Measurements from ENCODE around the gene KIF14.
"Not testable (repeated sequence)": the region's sequence is repeated elsewhere in the genome, so short reads cannot be mapped to it uniquely, and the experiment has no call there.

Gene KIF14

DNA sequence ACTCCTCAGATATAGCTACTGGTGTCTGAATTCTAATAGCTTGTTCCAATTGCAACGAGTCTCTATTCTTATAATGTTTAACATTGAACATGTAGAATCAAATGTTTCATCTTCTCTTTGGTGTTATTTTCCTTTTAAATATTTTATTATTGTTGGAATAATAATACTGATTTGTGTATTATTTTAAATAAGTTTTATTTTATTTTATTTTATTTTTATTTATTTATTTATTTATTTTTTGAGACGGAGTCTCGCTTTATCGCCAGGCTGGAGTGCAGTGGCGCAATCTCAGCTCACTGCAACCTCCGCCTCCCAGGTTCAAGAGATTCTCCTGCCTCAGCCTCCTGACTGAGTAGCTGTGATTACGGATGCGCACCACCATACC lies 10.0 kb upstream of the KIF14 start:
- DNase-seq = not testable (repeated sequence)

DNA sequence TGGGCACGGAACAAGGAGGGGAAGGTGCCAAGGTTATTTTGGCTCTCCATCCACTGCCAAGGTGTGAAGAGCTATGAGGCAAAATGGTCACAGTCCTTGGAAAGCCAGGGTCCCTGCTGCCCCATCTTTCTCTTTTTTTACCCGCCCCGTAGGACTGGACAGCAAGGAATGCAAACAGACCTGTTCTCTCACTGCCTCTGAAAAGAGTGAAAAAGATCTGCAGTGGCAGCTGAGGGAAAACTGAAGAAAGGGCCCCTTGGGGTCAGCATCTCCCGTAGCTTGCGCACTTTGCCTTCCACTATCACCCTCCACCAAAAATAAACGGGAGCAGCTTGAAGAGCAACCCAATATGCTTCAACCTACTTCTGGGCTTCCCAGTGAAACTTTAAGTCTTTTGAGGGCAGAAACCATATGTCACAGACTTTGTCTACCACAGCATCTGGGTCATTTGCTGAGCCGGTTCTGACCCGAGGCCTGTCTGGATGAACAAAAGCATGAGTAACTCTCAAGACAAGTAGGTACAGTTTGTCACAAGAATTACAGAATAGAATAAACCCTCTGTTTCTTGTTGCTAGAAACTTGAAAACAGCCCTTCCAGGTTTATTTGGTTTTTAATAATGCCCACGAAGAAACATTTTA lies 9.4 kb upstream of the KIF14 start:
- DNase-seq = no peak

DNA sequence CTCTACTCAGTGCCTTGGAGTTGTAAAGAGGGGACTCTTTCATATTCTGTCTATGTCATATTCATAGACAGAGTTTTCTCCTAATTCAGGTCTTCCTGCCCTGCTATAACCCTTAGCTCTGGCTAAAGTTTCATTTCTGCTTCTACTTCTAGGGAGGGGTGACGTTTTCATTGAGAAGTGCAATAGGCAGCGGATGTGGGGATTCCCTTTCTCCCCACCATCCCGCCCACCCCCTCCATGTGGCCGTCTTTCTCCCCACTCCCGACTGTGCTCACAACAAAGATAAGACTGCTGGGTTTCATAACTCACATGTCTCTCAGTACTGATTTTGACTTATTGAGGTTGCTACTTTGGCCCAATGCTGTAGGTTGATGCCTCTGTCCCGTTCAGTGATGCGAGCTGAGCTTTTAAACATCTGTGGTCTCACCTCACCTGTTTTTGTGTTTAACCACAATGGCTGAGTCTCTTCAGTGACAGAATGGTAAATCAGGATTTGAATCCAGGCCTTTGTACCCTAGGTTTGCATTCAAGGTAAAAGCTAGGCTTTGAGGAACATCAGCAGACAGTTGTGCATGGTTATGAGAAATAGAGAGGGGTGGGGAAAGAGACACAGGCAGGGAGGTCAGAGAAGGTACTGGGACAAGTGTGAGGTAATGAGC lies 7.8 kb upstream of the KIF14 start:
- no peak for DNase-seq

DNA sequence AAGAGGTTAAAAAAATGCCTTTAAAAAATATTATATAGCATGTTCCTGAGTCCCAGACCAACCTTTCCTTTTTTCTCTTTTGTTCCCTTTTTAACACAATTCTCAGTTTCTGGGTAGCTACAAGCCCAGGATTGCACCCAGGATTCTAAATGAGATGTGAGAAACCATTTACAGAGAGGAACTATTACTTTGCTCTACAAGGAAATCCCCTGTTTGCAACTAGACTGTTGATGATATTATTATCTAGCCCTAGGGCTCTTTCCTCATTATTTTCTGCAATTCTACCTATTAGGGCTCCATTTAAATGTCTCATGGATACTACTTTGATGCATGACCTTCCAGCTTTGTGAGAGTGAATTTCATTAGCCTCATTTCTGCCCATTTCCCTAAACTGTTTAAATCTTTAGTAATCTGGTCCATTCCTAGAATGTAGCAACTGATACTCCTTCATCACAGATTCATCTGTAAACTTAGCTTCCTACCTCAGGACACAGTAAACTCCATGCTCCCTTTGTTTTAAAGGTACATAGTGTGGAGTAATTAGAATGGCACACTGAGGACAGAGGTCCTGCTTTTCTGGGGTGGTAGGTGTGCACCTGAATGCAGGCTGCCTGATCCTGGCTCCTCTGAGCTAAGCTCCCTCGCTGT lies 7.1 kb upstream of the KIF14 start:
- DNase-seq = no peak

DNA sequence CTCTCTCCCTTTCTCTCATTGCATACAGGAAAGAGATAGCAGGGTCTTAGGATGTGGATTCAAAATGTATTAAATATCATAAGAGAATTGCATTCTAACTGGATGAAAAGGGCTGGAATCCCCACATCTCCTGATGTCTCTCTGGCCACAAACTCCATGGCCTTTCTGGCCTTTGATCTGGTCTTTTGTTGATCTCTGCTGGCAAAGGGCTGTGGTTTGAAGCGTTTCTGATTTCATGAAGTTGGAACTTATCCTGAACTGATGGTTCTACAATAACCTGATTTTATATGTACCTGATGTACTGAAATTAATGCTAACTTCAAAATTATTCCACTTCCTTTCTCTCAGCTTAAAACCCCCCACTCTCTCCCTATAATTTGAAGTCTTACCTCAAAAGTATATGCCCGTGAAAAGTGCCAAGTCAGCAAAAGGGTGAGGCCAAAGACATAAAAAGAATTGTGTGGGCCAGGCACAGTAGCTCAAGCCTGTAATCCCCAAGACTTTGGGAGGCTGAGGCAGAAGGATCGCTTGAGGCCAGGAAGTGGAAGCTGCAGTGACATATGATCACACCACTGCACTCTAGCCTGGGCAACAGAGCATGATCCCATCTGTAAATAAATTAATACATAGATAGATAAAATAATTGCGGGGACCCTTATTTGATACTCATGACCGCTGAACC lies 6.4 kb upstream of the KIF14 start:
- DNase-seq = no peak

DNA sequence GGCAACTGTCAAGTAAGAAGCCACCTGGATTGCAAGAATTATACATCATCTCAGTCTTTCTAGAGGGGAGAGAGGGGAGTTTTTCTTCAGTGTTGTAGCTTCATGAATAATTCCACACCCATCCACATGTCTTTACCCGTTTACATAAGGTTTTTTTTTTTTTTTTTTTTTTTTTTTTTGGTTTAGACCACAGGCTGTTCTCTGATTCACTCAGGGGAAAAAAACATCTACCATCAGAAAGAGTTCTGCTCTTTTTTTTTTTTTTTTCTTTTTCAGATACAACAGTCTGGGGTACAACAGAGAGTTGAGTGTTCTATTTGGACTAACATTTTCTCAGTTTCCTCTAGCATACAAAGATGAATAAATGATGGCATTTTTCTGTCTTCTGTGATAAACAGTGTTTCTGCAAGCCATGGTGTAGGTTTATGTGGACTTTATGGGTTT lies 4.9 kb upstream of the KIF14 start:
- DNase-seq = no peak

DNA sequence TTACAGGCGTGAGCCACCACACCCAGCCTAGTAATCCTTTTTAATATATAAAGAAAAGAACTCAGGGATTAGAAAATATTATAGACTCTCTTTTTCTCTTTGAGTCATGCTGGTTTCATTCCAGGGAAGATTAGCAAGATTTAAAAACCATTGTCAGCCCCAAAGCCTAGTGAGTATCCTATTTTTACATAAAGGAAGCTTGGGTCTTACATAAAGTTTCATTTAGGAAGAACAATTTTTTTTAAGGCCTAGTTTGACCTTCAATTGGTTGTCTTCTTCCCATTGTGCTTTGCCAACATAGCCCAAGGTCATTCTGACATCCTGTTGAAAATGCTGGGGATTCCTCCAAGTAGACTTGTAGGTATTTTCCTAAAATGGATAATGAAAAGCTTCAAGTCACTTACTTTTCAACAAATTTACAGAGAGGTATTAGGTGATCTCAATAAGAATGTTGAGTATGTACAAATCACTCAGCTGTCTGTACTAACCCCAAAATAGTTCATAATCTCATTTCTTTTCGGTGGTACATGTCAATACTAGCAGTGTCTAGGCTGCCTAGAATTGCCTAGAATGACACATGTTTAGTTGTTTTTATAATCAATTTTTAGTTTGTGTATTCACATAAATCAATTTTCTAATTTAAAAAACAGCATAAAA lies 4.3 kb upstream of the KIF14 start:
- no peak for DNase-seq

DNA sequence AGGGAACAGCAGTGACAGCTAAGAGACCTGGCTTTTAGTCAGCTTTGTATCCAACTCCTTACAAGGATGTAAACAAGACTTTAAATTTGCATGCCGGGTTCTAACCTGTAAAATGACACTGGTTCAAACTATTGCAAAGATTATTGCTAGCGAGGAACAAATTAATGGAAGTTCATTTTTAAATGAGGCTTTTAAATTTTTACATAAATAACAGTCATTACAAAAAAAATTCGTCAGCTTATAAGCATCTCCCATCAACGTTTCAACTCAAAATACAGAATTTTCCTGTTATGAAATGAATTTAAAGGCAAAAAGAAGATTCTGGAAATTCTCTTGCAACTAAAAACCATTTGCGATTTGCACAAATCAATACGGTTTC lies 668 bp downstream of the KIF14 start:
- DNase-seq = no peak

DNA sequence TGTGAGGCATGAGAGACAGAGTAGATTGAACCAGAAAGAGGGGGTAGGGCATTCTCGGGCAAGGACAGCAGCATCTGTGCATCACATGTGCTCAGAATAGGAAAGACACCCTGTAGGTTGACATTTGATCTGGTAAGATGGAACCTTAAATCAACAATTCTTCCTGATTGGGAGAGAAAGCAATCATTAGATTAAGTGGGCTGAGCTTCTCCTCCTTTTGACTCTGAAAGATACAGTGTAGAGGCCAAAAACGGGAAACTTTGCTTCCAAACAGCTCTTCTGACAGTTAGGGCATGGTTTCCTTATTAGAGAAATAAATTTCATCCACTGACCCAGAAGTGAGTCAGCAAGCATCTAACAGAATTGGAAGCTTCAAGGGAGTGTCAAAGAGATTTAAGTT lies 9.7 kb downstream of the KIF14 start:
- DNase-seq = no peak

DNA sequence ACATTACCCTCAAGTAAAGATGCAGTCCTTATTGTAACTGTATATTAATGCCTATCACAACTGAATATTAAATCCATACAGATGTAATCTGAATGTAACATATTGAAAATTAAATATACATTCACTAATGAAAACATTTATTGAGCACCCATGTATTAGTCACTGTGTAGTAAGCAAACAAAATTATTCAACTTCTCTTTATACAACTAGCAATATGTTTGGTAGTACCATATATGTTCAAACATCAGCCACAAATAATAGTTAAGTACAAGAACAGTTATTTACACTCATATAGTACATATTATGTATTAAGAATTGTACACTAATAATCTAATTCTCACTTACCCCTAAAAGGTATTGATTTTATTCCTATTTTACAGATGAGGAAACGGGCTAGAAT lies 17.9 kb downstream of the KIF14 start:
- no peak for DNase-seq

DNA sequence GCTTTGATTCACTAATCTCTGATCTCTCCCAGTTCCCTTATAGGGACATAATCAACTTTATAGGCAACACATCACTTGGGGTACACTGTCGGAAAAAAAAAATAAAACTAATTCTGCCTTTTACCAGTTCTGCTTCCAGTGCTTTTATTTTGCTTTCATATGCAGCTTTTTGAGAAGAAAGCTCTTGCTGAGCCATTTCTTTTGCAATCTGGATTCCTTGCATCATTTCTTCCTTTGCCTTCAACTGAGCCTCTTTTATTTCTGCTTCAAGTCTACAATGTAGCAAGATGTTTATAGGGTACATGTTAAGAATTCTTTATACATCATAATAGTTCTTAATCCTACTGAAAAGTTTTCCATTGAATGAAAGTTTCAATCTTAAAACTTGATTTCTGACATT lies 30.6 kb downstream of the KIF14 start:
- no peak for DNase-seq

DNA sequence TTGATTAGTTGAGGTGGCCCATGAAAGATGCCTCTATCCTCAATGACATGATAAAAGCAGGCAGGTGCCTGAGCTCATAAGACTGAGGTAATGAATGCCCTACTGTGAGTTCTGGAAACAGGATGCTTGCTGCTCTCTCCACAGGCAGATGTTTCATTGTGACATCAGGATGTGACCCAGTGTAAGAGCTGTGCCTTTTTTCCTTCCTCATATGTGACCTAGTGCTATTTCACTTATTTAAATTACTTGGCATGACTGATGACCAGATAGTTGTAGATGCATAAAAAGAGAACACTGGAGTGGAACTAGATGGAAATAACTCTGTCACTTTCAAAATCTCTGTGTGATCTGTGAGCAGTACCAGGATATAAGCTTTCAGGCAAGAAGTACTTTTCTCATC lies 31.9 kb downstream of the KIF14 start:
- DNase-seq = no peak

DNA sequence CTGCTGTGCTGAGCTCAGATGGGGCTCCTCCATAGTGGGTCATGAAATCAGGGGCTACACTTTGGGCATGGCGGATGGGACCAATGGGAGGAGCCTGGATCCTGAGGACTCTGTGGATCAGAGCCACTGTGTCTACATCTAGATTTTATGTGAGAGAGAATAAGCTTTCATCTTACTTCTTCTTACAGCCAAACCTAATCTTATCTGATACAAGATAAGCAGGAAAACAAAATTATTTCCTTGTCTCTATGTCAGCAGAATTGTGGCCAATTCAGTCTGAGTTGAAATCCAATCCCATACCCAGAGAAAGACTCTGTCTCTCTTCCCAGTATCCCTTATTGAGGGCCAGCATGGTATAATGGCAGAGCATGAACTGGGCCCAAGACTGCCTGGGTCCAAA lies 56.2 kb downstream of the KIF14 start:
- DNase-seq = no peak

DNA sequence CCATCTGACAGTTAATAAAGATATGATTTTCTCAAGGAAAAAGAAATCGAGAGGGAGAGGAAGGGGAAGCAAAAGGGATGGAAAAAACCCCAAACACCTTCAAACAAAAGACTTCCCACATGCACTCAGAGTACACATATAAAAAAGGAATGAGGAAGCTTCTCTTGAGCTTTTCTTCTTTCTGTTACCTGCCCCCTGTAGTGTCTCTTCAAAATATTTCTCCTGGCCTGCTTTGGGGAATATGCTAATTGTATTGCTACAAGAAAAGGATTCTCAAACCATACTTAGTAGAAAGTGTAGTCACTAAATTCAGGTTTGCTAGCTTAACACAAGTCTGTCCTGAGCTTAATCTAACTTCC lies 58.7 kb downstream of the KIF14 start:
- no peak for DNase-seq

DNA sequence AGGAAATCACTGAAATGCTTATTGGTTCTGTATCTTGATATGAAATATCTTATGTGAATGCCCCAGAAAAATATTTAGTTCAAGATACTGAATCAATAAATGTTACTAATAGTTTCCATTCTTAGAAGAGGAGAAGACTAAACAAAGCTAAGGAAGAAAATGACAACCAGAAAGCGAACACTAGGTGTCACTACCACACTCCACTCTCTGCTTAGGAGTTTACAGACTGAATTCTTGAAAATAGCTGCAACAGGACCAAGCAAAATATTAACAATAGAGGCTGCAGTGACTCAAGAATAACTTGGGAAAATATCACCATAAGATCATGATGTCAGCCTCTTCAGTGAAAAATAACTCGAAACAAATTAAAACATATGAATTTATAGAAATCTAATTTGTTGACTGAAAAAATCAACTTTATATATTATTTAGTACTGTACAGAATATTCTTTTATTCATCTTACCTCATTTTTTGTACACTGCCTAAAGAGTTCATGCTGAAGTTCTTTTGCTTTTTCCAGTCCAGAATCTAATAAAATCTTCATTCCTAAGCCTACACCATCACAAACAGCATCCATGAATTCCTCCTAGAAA lies 61.6 kb downstream of the KIF14 start:
- DNase-seq = no peak

DNA sequence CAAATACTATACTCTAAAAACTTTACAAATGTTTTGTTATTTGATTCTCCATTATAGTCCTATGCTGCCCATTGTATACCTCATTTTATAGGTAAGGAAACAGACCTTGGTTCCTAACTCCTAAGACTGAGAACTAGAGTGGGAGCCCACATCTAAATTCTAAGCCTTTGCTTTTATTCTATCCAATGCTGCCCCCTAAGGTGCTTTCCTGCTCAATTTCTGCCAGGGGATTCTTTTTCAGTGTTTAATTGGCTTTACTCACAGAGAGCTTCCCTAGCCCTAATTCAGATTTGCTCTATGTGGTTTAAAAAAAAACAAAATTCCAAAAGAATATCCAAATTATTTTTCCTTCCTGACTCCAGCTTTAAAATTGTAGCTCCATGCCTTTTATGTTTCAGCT lies 64.5 kb downstream of the KIF14 start:
- no peak for DNase-seq

DNA sequence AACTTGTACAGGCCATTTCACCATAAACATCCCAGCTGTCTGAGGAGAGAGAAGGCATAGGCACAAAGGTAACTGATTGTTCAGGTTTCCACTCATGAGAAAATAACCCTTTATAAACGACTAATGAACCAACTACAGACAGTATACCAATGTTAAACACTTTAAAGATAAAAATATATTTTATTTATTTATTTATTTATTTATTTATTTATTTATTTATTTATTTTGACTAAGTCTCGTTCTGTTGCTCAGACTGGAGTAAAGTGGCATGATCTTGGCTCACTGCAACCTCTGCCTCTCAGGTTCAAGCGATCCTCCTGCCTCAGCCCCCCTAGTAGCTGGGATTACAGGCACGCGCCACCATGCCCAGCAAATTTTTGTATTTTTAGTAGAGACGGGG lies 67.8 kb downstream of the KIF14 start:
- not testable (repeated sequence) for DNase-seq

DNA sequence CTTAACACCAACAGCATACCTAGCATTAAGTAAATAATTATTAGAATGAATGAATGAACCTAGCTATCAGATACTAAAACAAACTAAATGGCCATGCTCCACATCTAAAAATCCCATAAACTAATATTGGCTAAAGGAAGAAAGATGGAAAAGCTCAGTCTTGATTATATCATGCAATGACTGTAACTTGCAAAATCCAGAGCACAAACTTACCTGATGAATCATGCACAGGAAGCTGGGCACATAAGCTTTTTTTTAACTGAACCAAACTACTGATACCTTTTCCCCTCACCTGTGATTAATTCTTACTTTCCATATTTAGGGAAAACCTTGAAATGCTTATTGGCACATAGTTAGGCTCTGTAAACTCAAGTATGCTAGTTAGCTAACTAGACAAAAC lies 70.2 kb downstream of the KIF14 start:
- no peak for DNase-seq

DNA sequence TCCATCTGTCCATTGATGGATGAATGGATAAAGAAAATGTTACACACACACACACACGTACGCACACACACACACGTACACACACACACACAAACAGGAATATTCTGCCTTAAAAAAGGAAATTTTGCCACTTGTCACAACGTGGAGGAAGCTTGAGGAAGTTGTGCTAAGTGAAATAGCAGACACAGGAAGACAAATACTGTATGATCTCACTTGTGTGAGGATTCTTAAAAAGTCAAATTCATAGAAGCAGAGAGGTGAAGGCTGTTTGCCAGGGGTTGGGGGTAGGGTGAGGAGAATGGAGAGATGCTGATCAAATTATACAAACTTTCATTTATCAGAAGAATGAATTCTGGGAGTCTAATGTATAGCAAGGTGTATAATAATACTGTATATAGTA lies 73.2 kb downstream of the KIF14 start:
- DNase-seq = no peak

DNA sequence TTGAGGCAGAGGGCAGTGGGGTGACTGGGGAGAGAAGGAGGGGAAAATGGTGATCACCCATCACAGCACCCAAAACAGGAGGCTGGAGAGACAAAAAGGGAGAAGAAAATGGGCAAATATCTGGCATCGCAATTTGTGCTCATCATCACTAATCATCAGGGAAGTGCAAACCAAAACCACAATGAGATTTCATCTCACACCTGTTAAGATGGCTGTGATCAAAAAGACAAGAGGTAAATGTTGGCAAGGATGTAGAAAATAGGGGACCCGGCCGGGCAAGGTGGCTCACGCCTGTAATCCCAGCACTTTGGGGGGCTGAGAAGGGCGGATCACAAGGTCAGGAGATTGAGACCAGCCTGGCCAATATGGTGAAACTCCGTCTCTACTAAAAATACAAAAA lies 74.0 kb downstream of the KIF14 start:
- DNase-seq = no peak

DNA sequence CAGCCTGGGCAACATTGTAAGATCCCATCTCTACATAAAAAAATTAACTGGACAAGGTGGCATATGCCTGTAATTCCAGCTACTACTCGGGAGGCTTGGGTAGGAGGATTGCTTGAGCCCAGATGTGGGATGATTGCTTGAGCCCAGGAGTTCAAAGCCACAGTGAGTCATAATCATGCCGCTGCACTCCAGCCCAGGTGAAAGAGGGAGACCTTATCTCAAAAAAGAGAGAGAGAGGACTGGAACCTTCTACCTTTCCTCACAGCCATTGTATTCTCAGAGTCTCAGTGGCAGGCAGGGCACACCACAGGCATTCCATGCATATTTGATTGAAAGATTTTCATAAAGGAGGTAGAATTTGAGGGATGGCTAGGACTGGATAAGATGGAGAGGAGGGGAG lies 78.4 kb downstream of the KIF14 start:
- DNase-seq = no peak

DNA sequence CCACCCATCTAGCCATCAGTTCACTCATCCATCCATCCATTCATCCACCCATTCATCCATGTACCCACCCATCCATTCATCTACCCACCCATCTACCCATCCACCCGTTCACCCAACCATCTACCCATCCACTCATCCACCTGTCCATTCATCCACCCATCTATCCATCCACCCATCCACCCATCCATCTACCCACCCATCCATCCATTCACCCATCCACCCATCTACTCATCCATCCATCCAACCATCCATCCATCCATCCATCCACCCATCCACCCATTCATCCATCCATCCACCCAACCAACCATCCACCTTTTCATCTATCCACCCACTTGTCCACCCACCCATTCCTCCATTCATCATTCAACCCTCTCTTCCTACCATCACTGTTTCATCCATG lies 80.3 kb downstream of the KIF14 start:
- DNase-seq = no peak

DNA sequence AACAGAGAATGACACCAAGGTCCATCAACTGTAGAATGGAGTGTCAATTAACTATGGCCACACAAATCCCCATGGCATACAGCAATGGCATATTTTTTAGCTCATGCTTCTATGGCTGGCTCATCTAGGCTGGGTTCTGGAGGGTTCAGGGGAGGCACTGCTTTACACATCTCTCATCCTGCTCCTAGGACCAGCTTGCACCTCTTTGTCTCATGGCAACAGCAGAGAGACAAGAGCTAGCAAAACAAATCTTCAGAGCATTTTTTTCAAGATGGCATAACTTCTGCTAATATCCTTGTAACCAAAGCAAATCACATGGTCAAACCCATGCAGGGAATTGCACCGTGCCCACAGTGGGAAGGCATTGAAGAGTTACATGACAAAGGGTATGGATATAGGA lies 82.4 kb downstream of the KIF14 start:
- no peak for DNase-seq

Measured in NCI-H1930 (cell line).